ENCODE results near the gene ZFP36L1. TPM values are rescaled to one million over a fixed set of nuclear protein-coding genes. Genes with fewer than 3 reads are reported as not detected.

The ZFP36L1 gene
- total RNA-seq, 1 donor from 2014 or later = 398 TPM

DNA sequence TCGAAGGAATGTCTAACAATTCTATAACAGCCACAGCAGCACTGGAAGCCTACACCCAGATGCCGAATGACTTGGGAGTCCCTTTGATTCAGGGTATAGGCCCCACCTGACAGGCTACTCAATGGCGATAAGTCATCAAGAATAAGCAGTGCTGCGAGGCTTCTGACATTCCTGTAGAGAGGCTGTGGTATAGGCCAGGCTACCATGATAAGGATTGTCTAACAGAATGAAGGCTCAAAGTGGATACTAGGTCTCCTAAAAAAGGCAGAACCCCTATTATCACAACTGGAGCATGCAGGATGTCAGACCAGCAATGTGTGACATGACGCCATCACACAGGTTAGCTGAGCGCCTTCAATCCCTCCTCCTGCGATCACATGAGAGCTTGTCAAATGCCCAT is 53.2 kb downstream of the ZFP36L1 start:
- no peak for DNase-seq (ENCODE audit: low spot score)

DNA sequence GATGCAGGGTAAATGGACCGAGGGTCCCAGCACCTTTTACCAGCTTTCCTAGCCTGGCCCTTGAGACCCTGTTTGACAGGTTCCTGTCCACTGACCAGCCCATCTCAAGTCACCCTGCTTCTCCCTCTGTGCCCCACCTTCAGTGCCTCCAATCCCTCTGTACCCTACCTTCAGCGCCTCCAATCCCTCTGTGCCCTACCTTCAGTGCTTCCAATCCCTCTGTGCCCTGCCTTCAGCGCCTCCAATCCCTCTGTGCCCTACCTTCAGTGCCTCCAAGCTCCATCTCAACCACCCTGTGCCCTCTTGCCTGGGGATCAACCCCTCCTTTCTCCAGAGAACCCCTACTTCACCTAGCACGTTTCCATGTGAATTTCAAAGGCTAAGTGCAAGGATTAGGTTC is 54.3 kb downstream of the ZFP36L1 start:
- DNase-seq (ENCODE audit: low spot score) = no peak

Other genes starting within 250 kb of the ZFP36L1 start
- 460 TPM for gene ACTN1, start 186.2 kb upstream of the ZFP36L1 start, total RNA-seq